HCT116 (cell line): Measurements from ENCODE around the gene TCF20. TPM values are rescaled to one million over a fixed set of nuclear protein-coding genes. Genes with fewer than 3 reads are reported as not detected.

Experiments
- ATAC-seq: fragments of 200-7000 bp; cut with Tn5 transposase; 2 replicates; pipeline ENCODE4 v1.9.1; 2020; ENCODE audit warnings: mild to moderate bottlenecking, moderate library complexity
- BruUV-seq: library from RNA; stranded (reverse); fragments of 400-500 nt; replicated peaks from 2 replicates; lab custom pipeline; 2021; lab: Mats Ljungman, UMichigan
- CTCF ChIA-PET: fragments of 300-600 bp; sonication (Branson Sonifier 250); formaldehyde crosslinking; loops from one replicate; lab custom pipeline; 2021; ENCODE audit warnings: antibody characterized with exemption; lab: Charles Lee
- POLR2A ChIA-PET: fragments of 300-600, 350-600 bp; sonication (Branson Sonifier 250); formaldehyde crosslinking; loops from one replicate; lab custom pipeline; 2021; ENCODE audit warnings: antibody characterized with exemption; lab: Charles Lee
- RAD21 ChIA-PET, 2 experiments: fragments of 300-600 bp; sonication (Branson Sonifier 250); formaldehyde crosslinking; loops; one replicate each; lab custom pipeline; 2023; ENCODE audit warnings: low total read pairs in 2 of 2; ENCODE audit not compliant: uncharacterized antibody in 2 of 2, unreplicated experiment in 2 of 2, low non-redundant PET in 1 of 2; lab: Charles Lee
- DNase-seq: peaks from one replicate; pipeline ENCODE4 v3.0.0-alpha.2; 2010; ENCODE audit warnings: low read depth, low spot score
- H2AFZ ChIP-seq: fragments of 200-600 bp; shearing (Covaris generic), sonication (generic); 2 replicates; pipeline ENCODE4 v1.6.1; 2017; ENCODE audit warnings: low read depth, mixed run types, mixed read lengths, antibody characterized with exemption, low read length; ENCODE audit not compliant: poor library complexity, severe bottlenecking
- H3K27ac ChIP-seq: 2 replicates; pipeline ENCODE4 v1.5.1; 2012; ENCODE audit warnings: low read depth, low read length
- H3K27me3 ChIP-seq: fragments of 200-600 bp; sonication (generic); 2 replicates; pipeline ENCODE4 v1.6.1; 2016; ENCODE audit warnings: mixed run types, low read length, mixed read lengths; ENCODE audit not compliant: insufficient read depth
- H3K36me3 ChIP-seq, 2 experiments: fragments of 200-500 bp in 1 of 2; fragments of 200-600 bp in 1 of 2; sonication (Bioruptor generic) in 1 of 2; sonication (generic) in 1 of 2; 2 replicates each; pipeline versions ENCODE4 v1.5.1 to v1.6.1; 2014 to 2016; ENCODE audit warnings: low read length in 2 of 2, inconsistent platforms in 1 of 2, mixed read lengths in 1 of 2, mixed run types in 1 of 2; ENCODE audit not compliant: insufficient read depth in 2 of 2, control insufficient read depth in 1 of 2
- H3K4me1 ChIP-seq, 2 experiments: fragments of 200-600 bp in 1 of 2; sonication (generic) in 1 of 2; 2 replicates each; pipeline versions ENCODE4 v1.5.1 to v1.6.1; 2012 to 2017; ENCODE audit warnings: low read length in 2 of 2, inconsistent platforms in 1 of 2, mild to moderate bottlenecking in 1 of 2, mixed read lengths in 1 of 2, mixed run types in 1 of 2, moderate library complexity in 1 of 2; ENCODE audit not compliant: insufficient read depth in 2 of 2, control insufficient read depth in 1 of 2
- H3K4me2 ChIP-seq: fragments of 200-600 bp; sonication (generic); 2 replicates; pipeline ENCODE4 v1.6.1; 2017; ENCODE audit warnings: mixed run types, low read length, mixed read lengths
- H3K4me3 ChIP-seq, 2 experiments: fragments of 200-600 bp in 1 of 2; sonication (generic) in 1 of 2; replicated peaks in 1 of 2; 2 replicates each; pipeline ENCODE4 v1.5.1; 2011 to 2016; ENCODE audit warnings: low read length in 2 of 2, control low read depth in 1 of 2, low read depth in 1 of 2, mild to moderate bottlenecking in 1 of 2, mixed read lengths in 1 of 2, mixed run types in 1 of 2
- H3K79me2 ChIP-seq: fragments of 200-600 bp; sonication (generic); 2 replicates; pipeline ENCODE4 v1.6.1; 2017; ENCODE audit warnings: mild to moderate bottlenecking, mixed run types, low read length, moderate library complexity, mixed read lengths; ENCODE audit not compliant: insufficient read depth
- H3K9ac ChIP-seq: fragments of 200-600 bp; sonication (generic); 2 replicates; pipeline ENCODE4 v1.6.1; 2016; ENCODE audit warnings: low read length, mixed read lengths
- H3K9me2 ChIP-seq: fragments of 200-600 bp; sonication (generic), shearing (Covaris generic); 2 replicates; pipeline ENCODE4 v1.6.1; 2017; ENCODE audit warnings: mixed run types, mild to moderate bottlenecking, moderate library complexity; ENCODE audit not compliant: insufficient read depth
- H3K9me3 ChIP-seq, 2 experiments: fragments of 200-500 bp in 1 of 2; fragments of 200-600 bp in 1 of 2; sonication (Bioruptor generic) in 1 of 2; sonication (generic) in 1 of 2; 2 replicates each; pipeline ENCODE4 v1.6.1; 2014 to 2017; ENCODE audit warnings: low read length in 2 of 2, mixed read lengths in 2 of 2, inconsistent platforms in 1 of 2, low read depth in 1 of 2, mild to moderate bottlenecking in 1 of 2, mixed run types in 1 of 2, moderate library complexity in 1 of 2; ENCODE audit not compliant: control insufficient read depth in 1 of 2, insufficient read depth in 1 of 2
- H4K20me1 ChIP-seq: fragments of 200-600 bp; sonication (generic), shearing (Covaris generic); 2 replicates; pipeline ENCODE4 v1.6.1; 2017; ENCODE audit warnings: mixed run types, mild to moderate bottlenecking, moderate library complexity; ENCODE audit not compliant: insufficient read depth
- ATF3 ChIP-seq: IDR thresholded peaks from 2 replicates; pipeline ENCODE4 v1.6.1; 2012
- CBX3 ChIP-seq: IDR thresholded peaks from 2 replicates; pipeline ENCODE4 v1.6.1; 2012; ENCODE audit warnings: low read depth
- ELF1 ChIP-seq: IDR thresholded peaks from 2 replicates; pipeline ENCODE4 v1.6.1; 2012; ENCODE audit warnings: low read depth, borderline replicate concordance
- EZH2phosphoT487 ChIP-seq: fragments of 200-600 bp; IDR thresholded peaks from 2 replicates; pipeline ENCODE4 v1.6.1; 2018; ENCODE audit warnings: antibody characterized with exemption, borderline replicate concordance
- JUND ChIP-seq: IDR thresholded peaks from 2 replicates; pipeline ENCODE4 v1.6.1; 2012
- POLR2AphosphoS5 ChIP-seq: IDR thresholded peaks from 2 replicates; pipeline ENCODE4 v1.6.1; 2011; ENCODE audit warnings: mild to moderate bottlenecking, low read depth, low read length, moderate library complexity
- RAD21 ChIP-seq: IDR thresholded peaks from 2 replicates; pipeline ENCODE4 v1.6.1; 2012; ENCODE audit warnings: low read depth, mild to moderate bottlenecking
- SP1 ChIP-seq: IDR thresholded peaks from 2 replicates; pipeline ENCODE4 v1.6.1; 2012; ENCODE audit warnings: low read depth
- SRF ChIP-seq: IDR thresholded peaks from 2 replicates; pipeline ENCODE4 v1.6.1; 2012; ENCODE audit warnings: low read depth
- intact Hi-C: fragments of 100-400 bp; cut with micrococcal nuclease; formaldehyde crosslinking; loops from 2 replicates; pipeline ENCODE4 v1.10.0; 2022
- total RNA-seq: library from RNA; stranded (reverse); gene quantifications from one replicate; pipeline ENCODE4 v1.2.1, GENCODE V29; 2021; ENCODE audit not compliant: unreplicated experiment
- TF ChIP-seq, protein P1 (sequence below): IDR thresholded peaks from 2 replicates; pipeline ENCODE4 v1.6.1; 2011; ENCODE audit warnings: mild to moderate bottlenecking, low read length, moderate library complexity; ENCODE audit not compliant: insufficient replicate concordance; ENCODE audit errors: extremely low read depth
- TF ChIP-seq, protein P2 (sequence below): IDR thresholded peaks from 2 replicates; pipeline ENCODE4 v1.6.1; 2012; ENCODE audit warnings: low read depth
- TF ChIP-seq, protein P3 (sequence below): IDR thresholded peaks from 2 replicates; pipeline ENCODE4 v1.6.1; 2012
- TF ChIP-seq, protein P4 (sequence below), 3 experiments: fragments of 200-600 bp in 1 of 3; sonication (generic) in 1 of 3; IDR thresholded peaks in 2 of 3; conservative IDR thresholded peaks in 1 of 3; 2 replicates each; pipeline ENCODE4 v1.5.1; 2012 to 2017; ENCODE audit warnings: low read depth in 2 of 3, low read length in 2 of 3, antibody characterized with exemption in 1 of 3, borderline replicate concordance in 1 of 3, control low read depth in 1 of 3, mild to moderate bottlenecking in 1 of 3, mixed read lengths in 1 of 3, mixed run types in 1 of 3, moderate library complexity in 1 of 3; ENCODE audit not compliant: insufficient read depth in 1 of 3

The TCF20 gene
- total RNA-seq, 1 experiment from 2014 or later: 66.7 TPM

DNA sequence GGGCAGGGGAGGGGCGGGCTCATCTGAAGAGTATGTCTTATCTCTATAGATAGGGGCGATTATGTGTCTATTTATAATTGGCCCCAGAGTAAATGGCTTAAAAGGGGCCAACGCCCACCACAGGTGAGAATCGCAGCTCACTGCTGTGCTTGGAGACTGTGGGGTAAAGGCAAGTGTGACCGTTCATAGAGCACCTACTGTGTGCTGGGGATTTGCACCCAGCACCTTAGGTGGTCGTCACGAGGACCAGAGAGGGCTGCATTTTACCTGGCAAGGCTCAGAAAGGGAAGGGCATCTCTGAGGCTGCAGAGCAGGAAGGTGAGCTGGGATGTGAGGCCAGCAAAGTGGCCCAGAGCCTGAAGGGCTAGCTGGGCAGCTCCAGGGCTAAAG is 13.7 kb upstream of the TCF20 start:
- intact Hi-C loops: no loop called here
- Histone ChIP-seq H4K20me1 (no peaks in the 10 kb centered on the region), H3K79me2 (no peaks in the 10 kb centered on the region), H3K9me3 (no peaks in the 10 kb centered on the region), H3K4me1 (no peaks in the 10 kb centered on the region), H3K36me3 (no peaks in the 10 kb centered on the region), H3K4me3 (no peak overlapping the region), H2AFZ (no peak overlapping the region), H3K27ac (no peak overlapping the region; the same call in 1 of the 2 replicates), H3K27me3 (no peaks in the 10 kb centered on the region), H3K9ac (no peak overlapping the region), H3K9me2 (no peaks in the 10 kb centered on the region), H3K4me2 (no peak overlapping the region)
- ChIA-PET CTCF (no interaction called here), RAD21 (no interaction called here), POLR2A (no interaction called here)
- no peak for TF ChIP-seq RAD21
- no peak for TF ChIP-seq POLR2AphosphoS5
- no peak for TF ChIP-seq EZH2phosphoT487
- no peak for TF ChIP-seq SP1
- TF ChIP-seq, protein P1, sequence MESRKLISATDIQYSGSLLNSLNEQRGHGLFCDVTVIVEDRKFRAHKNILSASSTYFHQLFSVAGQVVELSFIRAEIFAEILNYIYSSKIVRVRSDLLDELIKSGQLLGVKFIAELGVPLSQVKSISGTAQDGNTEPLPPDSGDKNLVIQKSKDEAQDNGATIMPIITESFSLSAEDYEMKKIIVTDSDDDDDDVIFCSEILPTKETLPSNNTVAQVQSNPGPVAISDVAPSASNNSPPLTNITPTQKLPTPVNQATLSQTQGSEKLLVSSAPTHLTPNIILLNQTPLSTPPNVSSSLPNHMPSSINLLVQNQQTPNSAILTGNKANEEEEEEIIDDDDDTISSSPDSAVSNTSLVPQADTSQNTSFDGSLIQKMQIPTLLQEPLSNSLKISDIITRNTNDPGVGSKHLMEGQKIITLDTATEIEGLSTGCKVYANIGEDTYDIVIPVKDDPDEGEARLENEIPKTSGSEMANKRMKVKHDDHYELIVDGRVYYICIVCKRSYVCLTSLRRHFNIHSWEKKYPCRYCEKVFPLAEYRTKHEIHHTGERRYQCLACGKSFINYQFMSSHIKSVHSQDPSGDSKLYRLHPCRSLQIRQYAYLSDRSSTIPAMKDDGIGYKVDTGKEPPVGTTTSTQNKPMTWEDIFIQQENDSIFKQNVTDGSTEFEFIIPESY: no peak
- TF ChIP-seq ATF3: no peak
- TF ChIP-seq, protein P2, sequence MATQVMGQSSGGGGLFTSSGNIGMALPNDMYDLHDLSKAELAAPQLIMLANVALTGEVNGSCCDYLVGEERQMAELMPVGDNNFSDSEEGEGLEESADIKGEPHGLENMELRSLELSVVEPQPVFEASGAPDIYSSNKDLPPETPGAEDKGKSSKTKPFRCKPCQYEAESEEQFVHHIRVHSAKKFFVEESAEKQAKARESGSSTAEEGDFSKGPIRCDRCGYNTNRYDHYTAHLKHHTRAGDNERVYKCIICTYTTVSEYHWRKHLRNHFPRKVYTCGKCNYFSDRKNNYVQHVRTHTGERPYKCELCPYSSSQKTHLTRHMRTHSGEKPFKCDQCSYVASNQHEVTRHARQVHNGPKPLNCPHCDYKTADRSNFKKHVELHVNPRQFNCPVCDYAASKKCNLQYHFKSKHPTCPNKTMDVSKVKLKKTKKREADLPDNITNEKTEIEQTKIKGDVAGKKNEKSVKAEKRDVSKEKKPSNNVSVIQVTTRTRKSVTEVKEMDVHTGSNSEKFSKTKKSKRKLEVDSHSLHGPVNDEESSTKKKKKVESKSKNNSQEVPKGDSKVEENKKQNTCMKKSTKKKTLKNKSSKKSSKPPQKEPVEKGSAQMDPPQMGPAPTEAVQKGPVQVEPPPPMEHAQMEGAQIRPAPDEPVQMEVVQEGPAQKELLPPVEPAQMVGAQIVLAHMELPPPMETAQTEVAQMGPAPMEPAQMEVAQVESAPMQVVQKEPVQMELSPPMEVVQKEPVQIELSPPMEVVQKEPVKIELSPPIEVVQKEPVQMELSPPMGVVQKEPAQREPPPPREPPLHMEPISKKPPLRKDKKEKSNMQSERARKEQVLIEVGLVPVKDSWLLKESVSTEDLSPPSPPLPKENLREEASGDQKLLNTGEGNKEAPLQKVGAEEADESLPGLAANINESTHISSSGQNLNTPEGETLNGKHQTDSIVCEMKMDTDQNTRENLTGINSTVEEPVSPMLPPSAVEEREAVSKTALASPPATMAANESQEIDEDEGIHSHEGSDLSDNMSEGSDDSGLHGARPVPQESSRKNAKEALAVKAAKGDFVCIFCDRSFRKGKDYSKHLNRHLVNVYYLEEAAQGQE: no peak
- TF ChIP-seq CBX3: no peak
- no peak for TF ChIP-seq SRF
- TF ChIP-seq, protein P3, sequence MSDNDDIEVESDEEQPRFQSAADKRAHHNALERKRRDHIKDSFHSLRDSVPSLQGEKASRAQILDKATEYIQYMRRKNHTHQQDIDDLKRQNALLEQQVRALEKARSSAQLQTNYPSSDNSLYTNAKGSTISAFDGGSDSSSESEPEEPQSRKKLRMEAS: no peak
- TF ChIP-seq JUND: no peak
- TF ChIP-seq ELF1: no peak
- TF ChIP-seq, protein P4, sequence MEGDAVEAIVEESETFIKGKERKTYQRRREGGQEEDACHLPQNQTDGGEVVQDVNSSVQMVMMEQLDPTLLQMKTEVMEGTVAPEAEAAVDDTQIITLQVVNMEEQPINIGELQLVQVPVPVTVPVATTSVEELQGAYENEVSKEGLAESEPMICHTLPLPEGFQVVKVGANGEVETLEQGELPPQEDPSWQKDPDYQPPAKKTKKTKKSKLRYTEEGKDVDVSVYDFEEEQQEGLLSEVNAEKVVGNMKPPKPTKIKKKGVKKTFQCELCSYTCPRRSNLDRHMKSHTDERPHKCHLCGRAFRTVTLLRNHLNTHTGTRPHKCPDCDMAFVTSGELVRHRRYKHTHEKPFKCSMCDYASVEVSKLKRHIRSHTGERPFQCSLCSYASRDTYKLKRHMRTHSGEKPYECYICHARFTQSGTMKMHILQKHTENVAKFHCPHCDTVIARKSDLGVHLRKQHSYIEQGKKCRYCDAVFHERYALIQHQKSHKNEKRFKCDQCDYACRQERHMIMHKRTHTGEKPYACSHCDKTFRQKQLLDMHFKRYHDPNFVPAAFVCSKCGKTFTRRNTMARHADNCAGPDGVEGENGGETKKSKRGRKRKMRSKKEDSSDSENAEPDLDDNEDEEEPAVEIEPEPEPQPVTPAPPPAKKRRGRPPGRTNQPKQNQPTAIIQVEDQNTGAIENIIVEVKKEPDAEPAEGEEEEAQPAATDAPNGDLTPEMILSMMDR (IDR thresholded peaks at IDR 0.05 in 2 of 3, conservative IDR thresholded peaks at IDR 0.05 in 1 of 3; ENCODE audit: borderline replicate concordance in 1 of 3, insufficient read depth in 1 of 3, low read depth in 2 of 3, low read length in 2 of 3): no peak
- DNase-seq (no peak), ATAC-seq (no peak)
- BruUV-seq: no TSS peak
